ENCODE results near the gene FAM120C.

Gene FAM120C

DNA sequence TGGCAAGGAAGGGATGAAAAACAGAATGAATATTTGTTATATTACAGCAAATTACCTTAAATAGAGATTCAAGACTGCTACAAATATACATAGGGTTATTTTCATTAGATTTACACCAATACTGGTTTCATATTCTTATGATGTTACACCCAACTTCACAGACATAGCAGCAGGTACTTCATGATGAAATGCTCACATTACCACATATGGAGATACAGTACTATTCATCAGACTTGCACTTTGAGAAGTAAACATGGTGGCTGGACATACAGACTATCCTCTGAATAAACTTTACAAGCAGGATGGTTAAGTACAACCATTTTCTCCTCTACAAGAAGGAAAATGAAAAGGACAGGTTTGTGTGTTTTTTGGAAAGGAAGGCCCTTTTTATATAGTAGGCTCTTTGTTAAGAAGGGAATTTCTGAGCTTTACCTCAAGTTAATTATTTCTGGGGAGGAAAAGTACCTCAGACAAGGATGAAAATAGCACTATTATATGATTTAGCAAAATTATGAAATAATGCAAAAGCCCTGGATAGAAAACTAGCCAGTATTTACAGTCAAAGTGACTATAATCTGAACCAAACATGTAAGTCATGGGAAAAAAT lies 12.0 kb upstream of the FAM120C start:
- in situ Hi-C loops (cut with HindIII; ENCODE audit: low sequenced_read_pairs) = no loop called here
- TF ChIP-seq, protein P1, sequence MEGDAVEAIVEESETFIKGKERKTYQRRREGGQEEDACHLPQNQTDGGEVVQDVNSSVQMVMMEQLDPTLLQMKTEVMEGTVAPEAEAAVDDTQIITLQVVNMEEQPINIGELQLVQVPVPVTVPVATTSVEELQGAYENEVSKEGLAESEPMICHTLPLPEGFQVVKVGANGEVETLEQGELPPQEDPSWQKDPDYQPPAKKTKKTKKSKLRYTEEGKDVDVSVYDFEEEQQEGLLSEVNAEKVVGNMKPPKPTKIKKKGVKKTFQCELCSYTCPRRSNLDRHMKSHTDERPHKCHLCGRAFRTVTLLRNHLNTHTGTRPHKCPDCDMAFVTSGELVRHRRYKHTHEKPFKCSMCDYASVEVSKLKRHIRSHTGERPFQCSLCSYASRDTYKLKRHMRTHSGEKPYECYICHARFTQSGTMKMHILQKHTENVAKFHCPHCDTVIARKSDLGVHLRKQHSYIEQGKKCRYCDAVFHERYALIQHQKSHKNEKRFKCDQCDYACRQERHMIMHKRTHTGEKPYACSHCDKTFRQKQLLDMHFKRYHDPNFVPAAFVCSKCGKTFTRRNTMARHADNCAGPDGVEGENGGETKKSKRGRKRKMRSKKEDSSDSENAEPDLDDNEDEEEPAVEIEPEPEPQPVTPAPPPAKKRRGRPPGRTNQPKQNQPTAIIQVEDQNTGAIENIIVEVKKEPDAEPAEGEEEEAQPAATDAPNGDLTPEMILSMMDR (IDR thresholded peaks at IDR 0.05; ENCODE audit: low read depth, low read length, missing control alignments) = no peak
- H3K4me3 ChIP-seq (ENCODE audit: low read depth, low read length) = no peak overlapping the region
- no peak for DNase-seq (ENCODE audit: low read depth)

DNA sequence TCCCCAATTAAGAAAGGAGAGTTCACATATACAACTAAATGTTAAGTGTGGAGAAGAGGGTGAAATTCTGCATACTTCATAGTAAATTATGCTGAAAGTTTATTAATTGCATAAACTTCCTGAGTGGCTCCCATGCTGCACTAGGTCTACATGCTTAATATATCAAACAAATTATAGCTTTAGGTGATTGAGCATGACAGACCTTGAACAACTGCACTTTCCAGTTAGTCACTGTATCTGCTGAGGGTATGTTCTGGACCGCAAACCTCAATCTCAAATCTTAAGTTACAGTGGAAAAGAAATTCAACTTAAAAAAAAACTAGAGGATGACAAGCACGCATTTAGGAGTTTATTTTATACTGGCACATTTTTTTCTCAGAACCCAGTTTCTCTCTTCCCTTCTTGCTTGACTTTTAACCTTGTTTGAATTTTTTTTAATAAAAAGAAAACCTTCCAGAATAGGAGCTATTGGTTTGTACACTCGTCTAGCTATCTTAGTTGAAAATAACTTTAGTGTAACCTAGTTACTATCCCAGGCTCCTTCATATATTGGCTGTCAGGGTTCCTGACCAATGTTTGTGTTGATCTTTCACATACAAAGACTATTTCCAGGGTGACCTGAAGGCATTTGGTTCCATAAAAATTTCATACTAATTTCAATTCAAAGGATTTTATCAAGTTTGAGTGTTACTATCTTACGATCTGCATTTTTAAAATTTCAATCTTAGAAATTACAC lies 10.2 kb upstream of the FAM120C start:
- H3K4me3 ChIP-seq (ENCODE audit: low read depth, low read length) = no peak overlapping the region
- no peak for DNase-seq (ENCODE audit: low read depth)
- in situ Hi-C loops (cut with HindIII; ENCODE audit: low sequenced_read_pairs) = no loop called here
- TF ChIP-seq, protein P1 (IDR thresholded peaks at IDR 0.05; ENCODE audit: low read depth, low read length, missing control alignments) = no peak

DNA sequence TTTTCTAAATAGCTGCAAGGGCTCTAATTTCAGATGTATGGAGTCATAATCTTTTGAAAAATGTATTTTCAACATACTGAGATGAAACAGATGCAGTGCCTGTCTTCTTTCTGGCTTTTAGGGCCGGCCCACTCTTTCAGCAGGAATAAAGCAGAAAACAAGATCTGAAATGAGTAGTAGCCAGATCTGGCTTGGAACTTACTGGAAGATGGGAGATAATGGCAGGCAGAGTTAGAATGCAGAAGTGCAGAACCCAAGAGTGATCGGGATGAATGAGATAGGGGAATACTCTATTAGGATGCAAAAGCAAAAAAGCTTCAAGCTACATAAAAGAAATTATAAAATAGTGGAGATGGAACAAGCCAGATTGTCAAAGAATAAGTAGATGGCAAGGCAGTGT lies 1.4 kb upstream of the FAM120C start:
- H3K4me3 ChIP-seq (ENCODE audit: low read depth, low read length) = no peak overlapping the region
- in situ Hi-C loops (cut with HindIII; ENCODE audit: low sequenced_read_pairs) = no loop called here
- TF ChIP-seq, protein P1 (IDR thresholded peaks at IDR 0.05; ENCODE audit: low read depth, low read length, missing control alignments) = no peak
- no peak for DNase-seq (ENCODE audit: low read depth)

DNA sequence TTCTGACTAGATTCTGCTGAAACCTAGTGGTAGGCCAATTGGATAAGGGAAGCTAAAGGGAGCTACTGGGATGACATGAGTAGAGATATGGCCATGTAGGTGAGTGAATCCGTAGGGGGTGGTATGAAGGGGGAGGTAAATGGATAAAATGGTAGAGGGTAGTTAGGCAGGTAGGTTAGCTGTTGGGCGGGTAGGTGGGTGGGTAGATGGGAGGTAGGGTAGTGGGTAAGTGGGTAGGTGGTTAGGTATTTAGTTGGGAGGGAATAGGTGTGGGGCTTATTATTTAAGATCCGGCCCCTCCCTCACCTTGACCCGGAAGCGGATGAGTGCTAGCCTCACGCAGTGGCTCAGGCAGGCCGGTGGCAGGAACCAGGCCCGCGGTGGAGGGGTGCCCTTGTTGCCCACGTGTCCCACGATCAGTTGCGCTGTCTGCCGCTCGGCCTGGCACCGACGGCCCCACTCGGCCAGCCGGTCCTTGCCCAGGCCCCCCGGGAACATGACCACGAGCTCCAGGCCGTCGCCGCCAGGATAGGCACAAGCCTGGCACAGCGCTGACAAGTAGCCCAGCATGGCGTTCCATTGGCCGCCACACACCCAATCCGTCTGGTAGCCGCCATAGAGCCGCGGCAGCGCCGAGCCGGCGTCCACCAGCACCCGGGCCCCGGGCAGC lies 725 bp downstream of the FAM120C start:
- DNase-seq (ENCODE audit: low read depth) = no peak
- peak overlapping the region; percentile 54 for H3K4me3 ChIP-seq (ENCODE audit: low read depth, low read length)
- in situ Hi-C loops (cut with HindIII; ENCODE audit: low sequenced_read_pairs) = no loop called here
- TF ChIP-seq, protein P1 (IDR thresholded peaks at IDR 0.05; ENCODE audit: low read depth, low read length, missing control alignments) = no peak

DNA sequence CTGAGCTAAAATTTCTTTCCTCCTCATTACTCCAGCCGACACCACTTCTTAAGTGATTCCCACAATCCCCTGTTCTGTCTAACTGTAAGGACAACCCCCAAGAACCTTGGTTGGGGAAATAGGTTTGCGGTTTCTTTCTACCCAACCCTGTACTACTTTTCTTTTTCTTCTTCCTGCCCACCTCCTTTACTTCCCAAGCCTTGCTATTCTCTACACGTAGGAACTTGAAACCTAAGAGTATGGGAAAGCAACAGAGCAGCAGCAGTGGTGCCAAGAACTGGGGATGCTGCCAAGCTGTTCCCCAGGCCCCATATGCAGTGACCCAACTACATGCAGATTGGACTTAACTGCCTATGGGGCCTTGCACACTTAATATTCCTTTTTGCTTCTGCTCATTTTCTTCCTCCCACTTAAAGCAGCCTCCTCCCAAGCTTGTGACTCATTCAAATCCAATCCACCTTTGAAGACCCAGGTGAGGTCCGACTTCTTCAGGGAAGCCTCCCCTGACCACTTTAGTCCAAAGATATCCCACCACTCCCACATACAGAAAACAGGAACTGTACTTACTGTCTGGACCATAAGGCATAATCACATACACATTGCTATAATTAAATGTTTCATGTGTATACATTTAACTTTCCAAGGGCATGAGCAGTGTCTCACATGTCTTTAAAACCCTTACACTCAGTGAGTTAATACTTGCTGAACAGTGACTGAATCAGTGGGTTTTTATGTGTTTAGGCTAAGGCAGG lies 1.7 kb downstream of the FAM120C start:
- H3K4me3 ChIP-seq (ENCODE audit: low read depth, low read length) = peak overlapping the region; percentile 54
- TF ChIP-seq, protein P1 (IDR thresholded peaks at IDR 0.05; ENCODE audit: low read depth, low read length, missing control alignments) = no peak
- in situ Hi-C loops (cut with HindIII; ENCODE audit: low sequenced_read_pairs) = no loop called here
- peak; percentile 50 for DNase-seq (ENCODE audit: low read depth)

DNA sequence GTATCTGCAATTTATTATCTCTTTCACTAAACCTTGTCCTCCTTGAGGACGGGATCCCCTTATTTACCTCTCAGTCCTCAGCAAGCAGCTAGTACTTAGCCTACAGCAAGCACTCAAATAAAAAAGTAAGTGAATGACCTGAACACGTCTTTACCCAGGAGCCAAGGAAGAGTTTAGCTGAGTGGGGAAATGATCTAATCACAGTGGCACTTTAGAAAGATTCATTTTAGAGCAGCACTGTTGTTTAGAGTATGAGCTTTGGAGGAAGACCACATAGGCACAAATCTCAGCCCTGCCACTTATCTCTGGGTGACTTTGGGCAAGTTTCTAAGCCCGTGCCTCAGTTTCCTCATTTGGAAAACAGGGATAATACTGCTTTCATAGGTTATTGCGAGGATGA lies 2.7 kb downstream of the FAM120C start:
- TF ChIP-seq, protein P1 (IDR thresholded peaks at IDR 0.05; ENCODE audit: low read depth, low read length, missing control alignments) = no peak
- H3K4me3 ChIP-seq (ENCODE audit: low read depth, low read length) = peak overlapping the region; percentile 54

More for the DNA sequence above, 2.7 kb downstream of the FAM120C start:
- in situ Hi-C loops (cut with HindIII; ENCODE audit: low sequenced_read_pairs) = no loop called here
- no peak for DNase-seq (ENCODE audit: low read depth)

Data from astrocyte of the cerebellum (primary cell).